PC-3 (cell line): ENCODE results near the gene RCAN1.
A peak's percentile ranks its signal among the peaks of the same experiment; 100 is the strongest.

Source experiments
- CTCF ChIP-seq: fragments of 300-600 bp; sonication (generic); conservative IDR thresholded peaks from 2 replicates; pipeline ENCODE4 v1.5.1; 2017; ENCODE audit warnings: antibody characterized with exemption, low read depth, mild to moderate bottlenecking, low read length
- EZH2 ChIP-seq: fragments of 300-600 bp; sonication (generic); IDR thresholded peaks from one replicate; pipeline ENCODE4 v1.6.1; 2017; ENCODE audit warnings: antibody characterized with exemption, mild to moderate bottlenecking, low read length; ENCODE audit not compliant: unreplicated experiment
- EZH2phosphoT487 ChIP-seq: fragments of 300-600 bp; sonication (generic); IDR thresholded peaks from 2 replicates; pipeline ENCODE4 v1.6.1; 2018; ENCODE audit warnings: mild to moderate bottlenecking, antibody characterized with exemption, low read length, borderline replicate concordance

DNA sequence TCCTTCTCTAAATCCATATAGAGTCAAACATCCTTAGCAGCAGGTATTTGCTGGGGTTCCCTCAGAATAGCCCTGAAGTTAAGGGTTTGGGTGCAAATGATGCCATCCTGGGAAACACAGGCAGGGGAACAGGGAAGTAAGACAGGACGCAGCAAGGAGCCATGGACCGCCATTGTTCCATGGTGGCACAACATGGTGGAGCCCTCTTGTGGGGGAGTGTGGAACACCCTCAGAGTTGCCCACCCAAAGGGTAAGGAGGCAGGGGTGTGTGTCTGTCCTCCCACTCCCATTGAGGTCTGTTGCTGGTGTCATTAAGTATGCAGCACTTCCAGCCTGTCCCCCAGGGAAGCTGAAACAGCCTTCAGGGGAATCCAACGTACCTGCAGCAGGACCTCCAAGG, 20.4 kb upstream of the RCAN1 start:
- TF ChIP-seq CTCF = peak; percentile 57
- no peak for TF ChIP-seq EZH2
- TF ChIP-seq EZH2phosphoT487 = no peak
